Activated CD8-positive, alpha-beta memory T cell treated with anti-CD3 and anti-CD28 coated beads, Interleukin-2, amount 50 U/mL, for 4 hours (primary cell): ENCODE measurements around the gene RUBCN.
"Not testable (repeated sequence)": the region's sequence is repeated elsewhere in the genome, so short reads cannot be mapped to it uniquely, and the experiment has no call there.

ENCODE experiments used
- DNase-seq: peaks from one replicate; pipeline ENCODE4 v3.0.0-alpha.2; 2020

The RUBCN gene

GRCh38 chr3:197682713-197683112, 54.0 kb downstream of the RUBCN start:
- DNase-seq = no peak

GRCh38 chr3:197680955-197681521, 55.7 kb downstream of the RUBCN start:
- no peak for DNase-seq

GRCh38 chr3:197675951-197676350, 60.8 kb downstream of the RUBCN start:
- DNase-seq = no peak

GRCh38 chr3:197675563-197675860, 61.2 kb downstream of the RUBCN start:
- DNase-seq = no peak

- DNase-seq = no peak
Measured at GRCh38 chr3:197674741-197675562, 61.8 kb downstream of the RUBCN start.

- DNase-seq = no peak
Measured at GRCh38 chr3:197673170-197673569, 63.5 kb downstream of the RUBCN start.

- no peak for DNase-seq
Measured at GRCh38 chr3:197670361-197670760, 66.3 kb downstream of the RUBCN start.

GRCh38 chr3:197667968-197668367, 68.7 kb downstream of the RUBCN start:
- no peak for DNase-seq

GRCh38 chr3:197667293-197667692, 69.4 kb downstream of the RUBCN start:
- not testable (repeated sequence) for DNase-seq

- DNase-seq = not testable (repeated sequence)
Measured at GRCh38 chr3:197666221-197666842, 70.4 kb downstream of the RUBCN start.

- DNase-seq = not testable (repeated sequence)
Measured at GRCh38 chr3:197665549-197665948, 71.2 kb downstream of the RUBCN start.

GRCh38 chr3:197665142-197665491, 71.6 kb downstream of the RUBCN start:
- not testable (repeated sequence) for DNase-seq

GRCh38 chr3:197664414-197665141, 72.1 kb downstream of the RUBCN start:
- DNase-seq = not testable (repeated sequence)

- not testable (repeated sequence) for DNase-seq
Measured at GRCh38 chr3:197663367-197664140, 73.2 kb downstream of the RUBCN start.

GRCh38 chr3:197662352-197662751, 74.4 kb downstream of the RUBCN start:
- DNase-seq = not testable (repeated sequence)

GRCh38 chr3:197661874-197662273, 74.8 kb downstream of the RUBCN start:
- not testable (repeated sequence) for DNase-seq

GRCh38 chr3:197661234-197661834, 75.4 kb downstream of the RUBCN start:
- DNase-seq = not testable (repeated sequence)

GRCh38 chr3:197659701-197660100, 77.0 kb downstream of the RUBCN start:
- not testable (repeated sequence) for DNase-seq

GRCh38 chr3:197659144-197659543, 77.6 kb downstream of the RUBCN start:
- not testable (repeated sequence) for DNase-seq

- DNase-seq = not testable (repeated sequence)
Measured at GRCh38 chr3:197658706-197659105, 78.0 kb downstream of the RUBCN start.

GRCh38 chr3:197657541-197658292, 79.0 kb downstream of the RUBCN start:
- not testable (repeated sequence) for DNase-seq
